Suprapubic skin (tissue), 4 donors: ENCODE results near the gene ABLIM3. TPM values are rescaled to one million over a fixed set of nuclear protein-coding genes. Genes with fewer than 3 reads are reported as not detected.

Experiments used
- DNase-seq, 2 donors: peaks; one replicate each; pipeline ENCODE4 v3.0.0-alpha.2; 2019; ENCODE audit warnings: low spot score in 2 of 2
- H3K27ac ChIP-seq: fragments of 200-600 bp; sonication (generic); one replicate; pipeline ENCODE4 v1.5.1; 2019
- H3K27me3 ChIP-seq: fragments of 200-600 bp; sonication (generic); one replicate; pipeline ENCODE4 v1.5.1; 2019
- H3K36me3 ChIP-seq: fragments of 200-600 bp; sonication (generic); one replicate; pipeline ENCODE4 v1.5.1; 2019
- H3K4me1 ChIP-seq: fragments of 200-600 bp; sonication (generic); one replicate; pipeline ENCODE4 v1.5.1; 2019
- H3K4me3 ChIP-seq: fragments of 200-600 bp; sonication (generic); one replicate; pipeline ENCODE4 v1.5.1; 2019; ENCODE audit warnings: mild to moderate bottlenecking
- H3K9me3 ChIP-seq: fragments of 200-600 bp; sonication (generic); one replicate; pipeline ENCODE4 v1.5.1; 2019
- EP300 ChIP-seq: sonication (generic); formaldehyde crosslinking; IDR thresholded peaks from one replicate; pipeline ENCODE4 v1.6.1; 2017; ENCODE audit warnings: antibody characterized with exemption
- POLR2A ChIP-seq, 2 donors: fragments of 450-650 bp; IDR thresholded peaks; one replicate each; pipeline ENCODE4 v1.6.1; 2017; ENCODE audit warnings: antibody characterized with exemption in 2 of 2, mild to moderate bottlenecking in 2 of 2, moderate library complexity in 2 of 2
- POLR2AphosphoS5 ChIP-seq, 3 donors: sonication (generic); formaldehyde crosslinking; IDR thresholded peaks; one replicate each; pipeline ENCODE4 v1.6.1; 2017; ENCODE audit warnings: antibody characterized with exemption in 3 of 3
- WGBS: methylation state at CpG from one replicate; pipeline ENCODE4 v1.1.5; 2018; 5-methylcytosine and 5-hydroxymethylcytosine counted together
- total RNA-seq, 4 donors: library from RNA; depleted of rRNA; stranded (reverse); fragments of >200 nt; gene quantifications; one replicate each; pipeline ENCODE4 v1.1.0, GENCODE V29; 2016
- TF ChIP-seq, protein P1 (sequence below), 2 donors: fragments of 200-600 bp in 1 of 2; fragments of 450-650 bp in 1 of 2; sonication (generic) in 1 of 2; IDR thresholded peaks; one replicate each; pipeline ENCODE4 v1.5.1; 2016 to 2019; ENCODE audit warnings: antibody characterized with exemption in 2 of 2, mild to moderate bottlenecking in 1 of 2, moderate library complexity in 1 of 2

Gene ABLIM3
- total RNA-seq, 4 donors from 2014 or later = 4.7 to 22.6 (median 13.4) TPM

DNA sequence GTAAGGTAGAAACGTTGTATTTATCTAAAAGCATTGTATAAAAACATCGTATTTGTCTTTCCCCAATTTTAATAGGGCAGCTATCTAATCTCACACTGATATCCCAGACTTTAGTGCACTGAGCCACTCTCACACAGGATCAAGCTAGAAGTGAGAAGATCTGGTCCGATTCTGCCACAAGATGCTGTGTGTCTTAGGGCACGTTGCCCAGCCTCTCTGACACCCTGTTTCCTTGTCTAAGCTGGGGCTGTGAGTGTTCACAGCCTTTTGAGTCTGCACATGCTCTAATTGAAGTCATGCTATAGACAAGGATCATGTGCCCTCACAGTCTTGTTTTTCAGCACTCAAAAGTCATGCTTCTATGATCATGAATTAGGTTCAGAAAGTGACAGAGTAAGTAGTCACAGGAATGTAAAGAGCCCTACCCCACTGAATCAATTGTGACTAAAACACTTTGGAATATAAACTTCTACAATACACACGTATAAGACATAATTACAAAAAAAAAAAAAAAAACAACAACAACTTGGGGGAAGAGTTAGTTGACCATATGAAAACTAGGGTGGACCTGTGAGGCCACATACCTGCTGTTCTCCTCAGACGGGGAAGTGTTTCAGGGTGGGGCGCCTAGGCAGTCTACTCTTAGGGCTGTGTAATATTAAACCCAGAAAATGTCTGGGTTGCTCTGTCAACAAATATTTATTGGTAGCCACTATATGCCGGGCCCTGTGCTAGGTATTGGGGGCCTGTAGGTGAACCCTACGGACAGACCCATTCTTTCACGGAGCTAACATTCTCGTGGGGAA, 893 bp upstream of the ABLIM3 start:
- no peaks in the 10 kb centered on the region for H3K36me3 ChIP-seq
- 90% methylated on average over 11 of the region's 11 CpGs for WGBS
- H3K27ac ChIP-seq = no peak overlapping the region
- no peaks in the 10 kb centered on the region for H3K27me3 ChIP-seq
- H3K4me1 ChIP-seq = peaks cover 41% of the 10 kb centered on the region
- TF ChIP-seq, protein P1, sequence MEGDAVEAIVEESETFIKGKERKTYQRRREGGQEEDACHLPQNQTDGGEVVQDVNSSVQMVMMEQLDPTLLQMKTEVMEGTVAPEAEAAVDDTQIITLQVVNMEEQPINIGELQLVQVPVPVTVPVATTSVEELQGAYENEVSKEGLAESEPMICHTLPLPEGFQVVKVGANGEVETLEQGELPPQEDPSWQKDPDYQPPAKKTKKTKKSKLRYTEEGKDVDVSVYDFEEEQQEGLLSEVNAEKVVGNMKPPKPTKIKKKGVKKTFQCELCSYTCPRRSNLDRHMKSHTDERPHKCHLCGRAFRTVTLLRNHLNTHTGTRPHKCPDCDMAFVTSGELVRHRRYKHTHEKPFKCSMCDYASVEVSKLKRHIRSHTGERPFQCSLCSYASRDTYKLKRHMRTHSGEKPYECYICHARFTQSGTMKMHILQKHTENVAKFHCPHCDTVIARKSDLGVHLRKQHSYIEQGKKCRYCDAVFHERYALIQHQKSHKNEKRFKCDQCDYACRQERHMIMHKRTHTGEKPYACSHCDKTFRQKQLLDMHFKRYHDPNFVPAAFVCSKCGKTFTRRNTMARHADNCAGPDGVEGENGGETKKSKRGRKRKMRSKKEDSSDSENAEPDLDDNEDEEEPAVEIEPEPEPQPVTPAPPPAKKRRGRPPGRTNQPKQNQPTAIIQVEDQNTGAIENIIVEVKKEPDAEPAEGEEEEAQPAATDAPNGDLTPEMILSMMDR (IDR thresholded peaks at IDR 0.05) = no peak
- TF ChIP-seq POLR2AphosphoS5 (IDR thresholded peaks at IDR 0.05) (no peak), POLR2A (IDR thresholded peaks at IDR 0.05) (no peak), EP300 (no peak)
- DNase-seq = no peak
- H3K9me3 ChIP-seq = no peaks in the 10 kb centered on the region
- H3K4me3 ChIP-seq = no peak overlapping the region

DNA sequence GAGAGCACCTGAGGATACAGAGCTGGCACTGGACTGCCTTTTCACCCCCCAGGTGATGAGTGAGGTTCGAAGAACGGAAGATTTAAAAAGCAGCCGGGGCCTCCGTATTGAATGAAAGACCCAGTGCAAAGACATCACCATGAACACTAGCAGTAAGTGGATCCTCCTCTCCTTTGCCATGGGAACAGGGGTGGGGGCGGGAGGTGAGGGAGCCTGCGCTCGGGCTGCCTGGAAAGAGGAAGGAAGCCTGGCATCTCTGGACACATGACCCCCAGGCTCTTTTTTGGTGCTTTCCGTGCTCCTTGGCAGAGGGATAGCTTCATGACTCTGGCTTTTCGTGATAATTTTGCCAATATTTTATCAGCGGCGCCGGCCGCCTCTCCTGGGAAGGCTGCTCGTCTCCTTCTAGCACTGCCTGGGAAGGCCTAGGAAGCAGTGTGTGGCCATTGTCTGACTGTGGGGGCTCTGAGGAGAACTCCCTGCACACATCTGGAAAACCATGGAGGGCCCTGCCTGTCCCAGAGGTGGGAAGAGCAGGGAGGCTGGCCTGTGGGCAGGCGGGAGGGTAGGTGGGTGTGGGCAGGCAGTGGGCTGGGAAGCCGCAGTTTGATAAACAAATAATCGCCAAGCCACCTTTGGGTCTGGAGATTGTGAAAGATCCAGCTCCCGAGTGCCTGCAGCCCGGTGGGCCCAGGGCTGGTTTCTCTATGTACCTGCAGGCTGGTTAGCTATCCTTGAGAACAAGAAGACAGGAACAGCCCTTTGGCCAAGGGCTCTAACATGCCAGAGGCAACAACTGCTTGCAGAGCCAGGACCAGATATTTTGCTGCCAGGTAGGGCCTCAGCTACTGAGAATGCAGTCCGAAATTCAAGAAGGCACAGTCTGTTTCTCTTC, 911 bp downstream of the ABLIM3 start:
- peak overlapping the region; percentile 72 for H3K27ac ChIP-seq
- no peaks in the 10 kb centered on the region for H3K36me3 ChIP-seq
- WGBS = 66% methylated on average over 19 of the region's 20 CpGs
- no peaks in the 10 kb centered on the region for H3K9me3 ChIP-seq
- H3K4me3 ChIP-seq = peak overlapping the region; percentile 64
- no peak for TF ChIP-seq POLR2A (IDR thresholded peaks at IDR 0.05)
- TF ChIP-seq, protein P1 (IDR thresholded peaks at IDR 0.05) = no peak
- no peak for TF ChIP-seq EP300
- no peak for TF ChIP-seq POLR2AphosphoS5 (IDR thresholded peaks at IDR 0.05)
- DNase-seq = peak in 1 of 2 donors; percentile 68
- peaks cover 35% of the 10 kb centered on the region for H3K4me1 ChIP-seq
- H3K27me3 ChIP-seq = no peaks in the 10 kb centered on the region

DNA sequence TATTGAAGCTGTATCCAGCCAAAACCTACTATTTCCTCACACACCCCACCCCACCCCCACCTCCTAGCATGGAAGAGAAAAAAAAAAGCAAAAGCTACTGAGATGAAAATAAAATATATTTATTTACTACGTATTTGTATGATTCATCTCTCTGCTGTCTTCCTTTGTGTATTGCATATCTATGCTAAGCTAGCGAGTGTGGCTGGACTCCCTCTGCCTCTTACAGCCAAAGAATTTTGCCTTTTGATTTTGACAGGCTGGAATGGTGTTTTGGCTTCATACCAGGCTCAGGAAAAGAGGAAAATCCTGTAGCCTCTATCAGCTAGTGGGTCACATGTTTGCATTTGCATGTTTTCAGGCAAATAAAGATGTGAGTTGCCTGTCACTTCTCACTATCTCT, 2.2 kb downstream of the ABLIM3 start:
- no peaks in the 10 kb centered on the region for H3K27me3 ChIP-seq
- TF ChIP-seq POLR2A (IDR thresholded peaks at IDR 0.05) (no peak), EP300 (no peak), POLR2AphosphoS5 (IDR thresholded peaks at IDR 0.05) (peak in 1 of 3 donors; percentile 15)
- TF ChIP-seq, protein P1 (IDR thresholded peaks at IDR 0.05) = no peak
- DNase-seq = no peak

DNA sequence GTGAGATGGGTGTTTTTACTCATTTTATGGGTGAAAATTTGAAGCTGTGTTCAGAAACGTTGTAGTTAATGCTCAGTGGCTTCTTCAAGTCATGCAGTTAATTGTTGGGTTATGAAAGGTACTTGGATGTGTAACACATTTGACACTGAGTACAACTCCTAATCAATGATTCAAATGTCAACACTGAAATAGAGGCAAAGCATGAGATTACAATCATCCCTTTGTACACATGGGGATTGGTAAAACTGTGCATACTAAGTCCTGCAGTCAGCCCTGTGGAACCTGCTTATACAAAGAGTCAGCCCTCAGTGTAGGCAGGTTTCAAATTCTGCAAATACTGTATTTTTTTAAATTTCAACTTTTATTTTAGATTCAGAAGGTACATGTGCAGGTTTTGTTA, 3.3 kb downstream of the ABLIM3 start:
- no peak for DNase-seq
- H3K4me1 ChIP-seq = peaks cover 35% of the 10 kb centered on the region
- no peak overlapping the region for H3K27ac ChIP-seq
- H3K36me3 ChIP-seq = no peaks in the 10 kb centered on the region
- no peaks in the 10 kb centered on the region for H3K27me3 ChIP-seq
- WGBS = 37% methylated on average over 1 of the region's 1 CpG
- no peak for TF ChIP-seq POLR2A (IDR thresholded peaks at IDR 0.05)
- no peak for TF ChIP-seq POLR2AphosphoS5 (IDR thresholded peaks at IDR 0.05)
- no peak for TF ChIP-seq EP300
- TF ChIP-seq, protein P1 (IDR thresholded peaks at IDR 0.05) = no peak
- H3K9me3 ChIP-seq = no peaks in the 10 kb centered on the region
- H3K4me3 ChIP-seq = no peak overlapping the region

More for the DNA sequence above, 2.2 kb downstream of the ABLIM3 start:
- Histone ChIP-seq H3K4me3 (no peak overlapping the region), H3K9me3 (no peaks in the 10 kb centered on the region), H3K36me3 (no peaks in the 10 kb centered on the region), H3K4me1 (peaks cover 35% of the 10 kb centered on the region), H3K27ac (peak overlapping the region; percentile 72)
- WGBS = 18% methylated on average over 2 of the region's 2 CpGs

DNA sequence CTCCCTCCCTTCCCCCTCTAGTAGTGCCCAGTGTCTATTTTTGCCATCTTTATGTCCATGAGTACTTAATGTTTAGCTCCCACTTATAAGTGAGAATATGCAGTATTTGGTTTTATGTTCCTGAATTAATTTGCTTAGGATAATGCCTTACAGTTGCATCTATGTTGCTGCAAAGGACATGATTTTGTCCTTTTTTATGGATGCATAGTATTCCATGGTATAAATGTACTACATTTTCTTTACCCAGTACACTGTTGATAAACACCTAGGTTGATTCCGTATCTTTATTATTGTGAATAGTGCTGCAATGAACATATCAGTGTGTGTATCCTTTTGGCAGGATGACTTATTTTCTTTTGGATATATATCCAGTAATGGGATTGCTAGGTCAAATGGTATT, 3.8 kb downstream of the ABLIM3 start:
- H3K36me3 ChIP-seq = no peaks in the 10 kb centered on the region
- WGBS = 95% methylated on average over 1 of the region's 1 CpG
- no peak overlapping the region for H3K4me3 ChIP-seq

More for the DNA sequence above, 3.8 kb downstream of the ABLIM3 start:
- TF ChIP-seq POLR2AphosphoS5 (IDR thresholded peaks at IDR 0.05) (no peak), POLR2A (IDR thresholded peaks at IDR 0.05) (no peak), EP300 (no peak)
- TF ChIP-seq, protein P1 (IDR thresholded peaks at IDR 0.05) = no peak
- Histone ChIP-seq H3K4me1 (peaks cover 35% of the 10 kb centered on the region), H3K9me3 (no peaks in the 10 kb centered on the region), H3K27me3 (no peaks in the 10 kb centered on the region), H3K27ac (no peak overlapping the region)
- no peak for DNase-seq
